Head of caudate nucleus (tissue), 42 donors: Measurements from ENCODE around the gene HOXD8.
A peak's percentile ranks its signal among the peaks of the same experiment; 100 is the strongest.

Experiments
- DNase-seq, 42 donors: peaks; one replicate each; pipeline versions ENCODE4 v3.0.0 to v3.0.0-alpha.2; 2020 to 2021; ENCODE audit warnings: mixed read lengths in 7 of 42
- intact Hi-C: fragments of 100-400 bp; cut with DNase I; formaldehyde crosslinking; loops from one replicate; pipeline ENCODE4 v1.15.0; 2022

Gene HOXD8

DNA sequence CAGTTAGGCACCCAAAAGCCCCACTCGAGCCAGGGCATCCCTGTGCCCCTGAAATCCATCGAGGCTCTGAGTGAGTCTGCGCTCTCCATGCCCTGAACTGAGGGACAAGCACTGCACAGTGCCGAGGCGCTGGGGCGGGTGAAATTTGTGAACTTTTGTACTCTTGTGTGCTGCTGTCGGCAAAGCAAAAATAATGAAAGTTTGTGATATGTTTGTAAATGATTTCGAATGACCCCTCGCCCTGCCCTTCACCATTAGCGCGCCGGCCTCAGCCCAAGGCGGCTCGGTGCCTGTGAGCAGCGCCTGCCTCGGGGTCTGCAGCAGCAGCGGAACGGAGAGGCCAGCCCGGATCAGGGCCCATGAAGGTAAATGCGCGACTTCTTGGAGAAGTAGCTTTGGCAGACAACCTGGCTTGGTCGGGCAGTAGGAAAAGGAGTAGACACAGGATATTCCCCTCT, 20.0 kb downstream of the HOXD8 start:
- intact Hi-C loops, result loop anchor here (10.0 kb wide), 1 partner anchor 995 kb away; no protein-coding TSS in a partner anchor
- DNase-seq, result no peak

DNA sequence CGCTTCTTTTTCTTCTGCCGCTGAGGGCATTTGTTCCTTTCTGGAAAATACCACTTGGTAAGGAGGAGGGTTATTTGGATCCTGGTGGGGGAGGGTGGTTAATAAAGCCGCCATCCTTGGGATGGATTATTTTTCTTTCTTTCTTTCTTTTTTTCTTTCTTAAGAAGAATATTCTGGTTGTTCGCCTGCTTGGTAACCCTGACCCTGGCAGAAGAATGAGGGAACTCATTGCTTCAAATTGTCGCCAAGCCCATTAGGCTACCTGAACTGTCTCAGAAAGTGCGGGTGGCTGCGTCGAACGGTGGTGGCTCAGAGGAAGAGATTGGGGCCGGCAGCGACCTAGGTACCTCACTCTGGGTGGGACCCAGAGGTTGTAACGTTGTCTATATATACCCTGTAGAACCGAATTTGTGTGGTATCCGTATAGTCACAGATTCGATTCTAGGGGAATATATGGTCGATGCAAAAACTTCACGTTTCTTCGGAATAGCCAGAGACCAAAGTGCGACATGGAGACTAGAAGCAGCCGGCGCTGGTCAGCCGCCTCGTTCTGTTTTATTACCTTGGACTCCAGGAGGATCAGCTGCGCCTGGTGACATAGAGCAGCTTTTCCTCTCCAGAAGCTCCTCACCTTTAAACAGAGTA, 20.6 kb downstream of the HOXD8 start:
- no peak for DNase-seq
- intact Hi-C loops, result loop anchor here (10.0 kb wide), 1 partner anchor 995 kb away; no protein-coding TSS in a partner anchor

DNA sequence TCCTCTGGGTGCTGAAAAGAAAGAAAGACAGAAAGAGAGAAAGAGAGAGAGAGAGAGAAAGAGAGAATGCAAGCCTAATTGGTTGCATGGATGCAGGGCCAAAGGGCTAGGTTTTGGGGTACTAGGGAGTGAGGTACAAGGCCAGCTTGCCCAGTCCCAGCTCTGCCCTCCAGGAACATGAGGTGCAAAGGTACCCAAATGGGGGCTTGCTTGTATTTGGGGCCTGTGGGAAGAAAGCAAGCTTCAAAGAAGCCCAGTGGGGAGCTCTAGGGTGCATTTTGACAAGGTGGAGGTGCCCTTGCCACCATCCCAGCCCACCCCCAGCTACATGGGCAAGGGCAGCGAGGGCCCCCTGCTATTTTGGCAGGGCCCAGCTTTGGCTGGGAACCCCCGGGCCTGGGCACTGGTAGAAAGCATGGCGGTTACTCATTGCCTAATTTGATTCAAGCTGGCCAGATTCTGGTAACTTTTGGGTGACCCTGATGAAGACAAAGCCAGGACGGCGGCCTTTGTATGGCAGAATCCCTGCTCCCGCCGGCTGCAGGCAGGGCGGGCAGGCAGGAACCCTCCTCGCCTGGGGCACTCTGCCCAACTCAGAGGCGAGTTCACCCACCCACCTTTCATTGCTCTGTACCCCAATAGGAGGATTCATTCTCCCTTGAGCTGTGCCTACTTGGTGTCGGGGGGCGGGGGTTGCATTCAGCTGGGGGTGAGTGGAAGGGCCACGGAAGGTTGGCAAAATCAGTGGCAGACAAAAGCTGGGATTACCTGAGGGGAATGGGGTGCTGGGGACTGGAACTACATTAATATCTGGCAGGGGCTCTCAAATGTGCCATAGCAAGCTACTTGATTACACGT, 21.3 kb downstream of the HOXD8 start:
- no peak for DNase-seq
- intact Hi-C loops, result no loop called here

DNA sequence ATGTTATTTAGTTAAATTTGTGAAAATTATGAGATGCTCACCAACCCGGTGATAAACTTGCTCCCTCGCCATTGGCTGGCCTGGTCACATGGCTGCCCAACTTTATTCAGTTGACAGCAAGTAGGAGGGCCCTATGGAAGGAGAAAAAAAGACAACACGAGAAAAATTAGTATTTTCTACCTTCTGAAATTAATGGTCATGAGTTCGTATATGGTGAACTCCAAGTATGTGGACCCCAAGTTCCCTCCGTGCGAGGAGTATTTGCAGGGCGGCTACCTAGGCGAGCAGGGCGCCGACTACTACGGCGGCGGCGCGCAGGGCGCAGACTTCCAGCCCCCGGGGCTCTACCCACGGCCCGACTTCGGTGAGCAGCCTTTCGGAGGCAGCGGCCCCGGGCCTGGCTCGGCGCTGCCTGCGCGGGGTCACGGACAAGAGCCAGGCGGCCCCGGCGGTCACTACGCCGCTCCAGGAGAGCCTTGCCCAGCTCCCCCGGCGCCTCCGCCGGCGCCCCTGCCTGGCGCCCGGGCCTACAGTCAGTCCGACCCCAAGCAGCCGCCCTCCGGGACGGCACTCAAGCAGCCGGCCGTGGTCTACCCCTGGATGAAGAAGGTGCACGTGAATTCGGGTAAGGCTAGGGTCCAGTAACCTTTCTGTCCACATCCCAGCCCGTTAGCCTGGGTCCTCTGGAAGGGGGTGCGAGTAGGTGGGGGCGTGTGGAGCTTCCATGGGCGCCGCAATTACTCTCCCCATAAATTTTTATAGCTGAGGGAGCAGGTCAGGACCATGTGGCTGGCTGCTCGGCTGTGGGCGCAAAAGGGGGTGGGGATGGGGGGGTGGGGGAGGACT, 22.2 kb downstream of the HOXD8 start, which contains the start of gene HOXD4:
Gene HOXD4, plus strand, starts transcription at position 109 of the 846 bp plus-strand sequence. Its CDS starts 84 bp downstream, at position 193.
- intact Hi-C loops, result no loop called here
- no peak for DNase-seq

DNA sequence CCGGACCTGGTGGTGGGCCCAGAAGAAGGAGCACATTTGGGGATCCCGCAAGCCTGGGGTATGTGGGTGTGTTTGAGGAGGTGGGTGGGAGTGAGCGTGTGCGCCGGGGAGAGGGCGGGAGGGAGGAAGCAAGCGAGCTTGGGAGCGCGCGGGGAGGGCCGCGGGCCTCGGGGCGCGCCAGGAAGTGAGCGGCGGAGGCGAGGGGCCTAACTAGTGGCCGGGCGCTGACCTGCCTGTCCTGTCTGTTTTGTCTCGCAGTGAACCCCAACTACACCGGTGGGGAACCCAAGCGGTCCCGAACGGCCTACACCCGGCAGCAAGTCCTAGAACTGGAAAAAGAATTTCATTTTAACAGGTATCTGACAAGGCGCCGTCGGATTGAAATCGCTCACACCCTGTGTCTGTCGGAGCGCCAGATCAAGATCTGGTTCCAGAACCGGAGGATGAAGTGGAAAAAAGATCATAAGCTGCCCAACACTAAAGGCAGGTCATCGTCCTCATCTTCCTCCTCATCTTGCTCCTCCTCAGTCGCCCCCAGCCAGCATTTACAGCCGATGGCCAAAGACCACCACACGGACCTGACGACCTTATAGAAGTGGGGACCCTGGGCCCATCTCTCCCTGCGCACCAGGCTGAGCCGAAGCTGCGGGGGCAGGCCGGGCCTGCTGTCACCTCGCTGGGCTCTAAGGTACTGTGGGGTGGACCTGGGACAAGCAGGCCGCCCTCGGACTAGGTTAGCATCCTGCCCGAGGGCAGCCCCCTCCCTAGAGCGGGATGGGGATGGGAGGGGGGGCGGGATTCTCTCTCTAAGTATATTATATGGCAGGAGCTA, 23.1 kb downstream of the HOXD8 start:
- intact Hi-C loops, result no loop called here
- DNase-seq, result no peak

DNA sequence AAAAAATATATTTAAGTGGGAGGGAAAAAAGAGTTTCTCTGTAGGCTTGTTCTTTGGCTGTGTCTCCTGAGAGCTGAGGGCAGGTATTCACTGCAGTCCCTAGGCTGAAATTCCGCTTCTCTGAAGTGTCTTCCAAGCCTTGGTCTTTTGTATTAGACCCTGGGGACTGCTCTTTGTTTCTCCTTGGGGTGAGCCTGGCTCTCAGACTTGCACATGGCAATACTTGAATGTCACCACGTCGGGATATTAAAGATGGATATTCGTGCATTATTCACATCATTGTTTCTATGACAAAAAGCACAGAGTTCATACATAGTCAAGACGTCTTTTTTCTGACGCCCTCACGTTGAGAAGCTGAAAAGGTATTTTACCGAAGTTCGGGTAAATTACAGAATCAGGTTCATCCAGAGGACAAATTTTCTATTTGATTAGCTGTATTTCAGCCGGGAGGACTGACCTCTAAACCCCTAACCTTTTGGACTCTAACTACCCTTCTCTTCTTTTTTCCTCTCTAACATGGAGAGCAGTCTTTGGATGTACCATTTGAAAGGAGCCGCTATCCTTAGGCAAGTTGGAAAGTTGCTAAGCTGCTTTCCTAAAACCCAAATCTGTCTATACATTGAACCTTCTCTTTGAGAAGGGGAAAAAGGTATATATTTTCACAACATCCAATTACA, 25.2 kb downstream of the HOXD8 start:
- intact Hi-C loops, result no loop called here
- DNase-seq, result no peak

DNA sequence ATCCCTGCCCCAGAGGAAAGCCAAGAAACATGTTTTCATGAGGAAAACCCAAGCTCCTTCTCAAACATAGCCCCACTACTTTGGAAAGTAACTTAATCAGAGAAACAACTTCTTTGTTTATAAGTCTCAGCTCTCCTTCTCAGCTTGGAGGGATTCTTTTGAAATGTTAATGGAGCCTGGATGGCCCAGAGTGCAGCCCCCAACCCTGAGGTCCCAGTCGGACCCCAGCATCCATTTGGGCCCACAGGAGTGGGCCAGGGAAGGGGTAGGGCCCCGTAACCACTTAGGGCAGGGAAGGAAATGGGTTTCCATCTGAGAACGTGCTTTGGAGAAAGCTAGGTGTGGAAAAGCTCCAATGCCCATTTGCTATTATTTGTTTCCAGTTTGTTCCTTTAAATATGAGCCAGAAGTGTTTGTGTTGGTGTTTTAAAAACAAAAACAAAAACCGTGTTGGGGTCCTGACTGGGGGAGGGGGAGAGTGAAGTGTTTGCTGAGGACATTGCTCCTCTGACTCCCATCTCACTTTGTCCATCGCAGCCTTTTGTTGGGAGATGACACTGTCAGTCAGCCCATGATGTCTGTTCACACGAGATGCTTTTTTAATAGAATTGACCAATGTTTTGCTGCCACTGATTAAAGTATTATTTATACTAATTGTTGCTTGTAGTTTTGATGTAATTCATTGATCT, 26.0 kb downstream of the HOXD8 start:
- intact Hi-C loops, result no loop called here
- no peak for DNase-seq

DNA sequence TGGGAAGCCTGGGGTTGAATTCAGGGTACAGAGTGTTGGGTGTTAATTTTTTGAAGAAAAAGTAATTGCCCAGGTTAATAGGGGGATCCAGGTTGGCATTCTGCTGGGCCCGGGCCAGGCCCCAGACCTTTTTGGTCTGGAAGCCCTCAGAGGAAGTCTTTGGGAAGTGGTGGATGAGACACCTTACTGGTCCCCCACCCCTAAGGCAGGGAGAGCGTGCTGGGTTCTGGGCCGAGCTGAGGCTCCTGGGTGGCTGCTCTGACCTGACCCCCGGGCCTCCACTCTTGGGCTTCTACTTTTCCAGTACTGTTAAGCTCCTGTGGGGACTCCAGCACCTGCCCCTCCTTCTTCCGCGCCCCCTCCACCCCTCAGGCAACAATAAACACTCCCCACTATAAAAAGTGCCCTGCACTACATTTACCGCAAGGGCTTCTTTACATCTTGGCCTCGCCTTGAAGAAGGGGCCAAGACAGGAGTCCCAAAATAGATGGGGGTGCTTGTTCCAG, 26.8 kb downstream of the HOXD8 start:
- intact Hi-C loops, result no loop called here
- DNase-seq, result no peak

DNA sequence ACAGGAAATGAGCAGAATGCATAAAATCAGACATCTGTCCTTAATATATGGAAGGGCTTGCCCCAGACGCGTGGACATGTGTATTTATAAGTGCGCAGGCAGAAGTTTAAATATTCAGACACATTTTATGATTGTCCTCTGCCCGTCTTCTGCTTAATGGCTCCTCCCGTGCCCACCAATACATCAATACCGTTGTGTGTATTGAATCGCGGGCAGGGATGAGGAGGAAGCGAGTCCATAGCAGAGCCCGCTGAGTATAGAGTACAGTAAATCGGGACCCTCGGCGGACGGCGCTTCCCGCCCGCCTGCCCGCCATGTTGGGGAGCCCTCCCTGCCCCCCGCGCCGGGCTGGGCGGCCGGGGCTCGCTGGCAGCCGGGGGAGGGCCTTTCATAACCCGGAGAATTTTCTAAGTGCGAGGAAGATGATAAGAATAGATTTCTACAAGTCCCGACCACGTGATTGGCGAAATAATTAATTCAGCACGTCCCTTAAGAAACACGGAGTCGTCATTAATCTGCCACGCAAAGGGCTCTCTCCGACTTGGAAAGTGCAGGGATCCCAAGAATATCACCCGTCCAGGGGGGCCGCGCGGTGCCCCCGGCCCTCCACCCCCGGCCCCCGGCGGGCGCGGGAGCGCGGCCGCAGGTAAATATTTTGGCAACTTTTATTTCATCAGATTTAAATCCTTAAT, 27.4 kb downstream of the HOXD8 start, which contains the start of gene HOXD3:
Gene HOXD3, plus strand, starts transcription at position 501 of the 692 bp plus-strand sequence. CDS start 11,808 bp downstream, outside the sequence.
- intact Hi-C loops, result no loop called here
- DNase-seq, result no peak

DNA sequence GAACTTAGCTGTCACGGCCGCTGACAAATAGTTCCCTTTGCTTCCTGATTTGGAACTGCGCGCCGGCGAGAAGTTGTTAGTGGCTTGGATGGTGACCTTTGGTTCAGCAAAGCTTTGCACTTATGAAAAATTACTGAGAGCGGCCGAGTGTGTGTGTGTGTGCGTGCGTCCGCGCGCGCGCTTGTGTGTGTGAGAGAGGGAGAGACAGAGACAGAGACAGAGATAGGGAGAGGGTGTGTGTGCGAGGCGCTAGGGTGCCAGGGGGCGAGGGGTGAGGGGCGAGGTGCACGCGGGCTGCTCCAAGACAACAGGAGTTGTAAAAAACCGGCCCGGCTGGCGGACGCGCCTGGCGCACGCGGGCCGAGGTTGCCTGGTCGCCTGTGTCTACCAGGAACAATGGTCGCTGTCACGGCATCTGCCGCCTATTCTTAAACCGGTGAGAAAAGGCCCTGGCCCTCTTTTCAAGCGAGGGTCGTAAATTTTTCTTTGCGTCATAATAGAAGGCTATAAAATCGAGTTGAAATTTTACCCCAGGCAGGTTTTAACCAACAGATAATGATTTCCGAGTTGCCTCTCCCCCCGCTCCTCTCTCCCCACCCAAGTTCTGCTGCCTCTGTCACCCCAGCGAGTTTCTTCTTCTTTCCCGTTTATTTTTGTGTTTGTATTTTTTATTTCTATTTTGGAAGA, 28.1 kb downstream of the HOXD8 start:
- DNase-seq, result no peak
- intact Hi-C loops, result no loop called here

DNA sequence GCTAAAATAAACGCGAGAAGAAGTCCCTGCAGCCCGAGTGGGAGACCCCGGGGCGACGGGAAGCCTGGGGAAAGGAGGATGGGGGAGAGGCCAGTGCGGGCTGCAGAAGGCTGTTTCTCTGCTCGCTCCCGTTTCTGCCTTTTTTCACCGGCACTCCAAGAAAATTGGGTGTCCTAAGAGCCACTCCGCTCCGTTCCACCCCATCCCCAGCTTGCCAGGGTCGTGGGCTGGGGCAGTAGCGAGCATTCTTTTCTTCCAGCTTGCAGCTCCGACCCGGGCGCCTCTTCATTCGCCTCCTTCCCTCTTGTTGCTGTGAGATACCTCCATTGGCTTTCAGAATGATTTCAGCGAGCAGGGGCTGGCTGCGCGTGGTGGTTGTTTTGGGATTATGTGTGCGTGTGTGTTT, 28.7 kb downstream of the HOXD8 start:
- intact Hi-C loops, result no loop called here
- no peak for DNase-seq

DNA sequence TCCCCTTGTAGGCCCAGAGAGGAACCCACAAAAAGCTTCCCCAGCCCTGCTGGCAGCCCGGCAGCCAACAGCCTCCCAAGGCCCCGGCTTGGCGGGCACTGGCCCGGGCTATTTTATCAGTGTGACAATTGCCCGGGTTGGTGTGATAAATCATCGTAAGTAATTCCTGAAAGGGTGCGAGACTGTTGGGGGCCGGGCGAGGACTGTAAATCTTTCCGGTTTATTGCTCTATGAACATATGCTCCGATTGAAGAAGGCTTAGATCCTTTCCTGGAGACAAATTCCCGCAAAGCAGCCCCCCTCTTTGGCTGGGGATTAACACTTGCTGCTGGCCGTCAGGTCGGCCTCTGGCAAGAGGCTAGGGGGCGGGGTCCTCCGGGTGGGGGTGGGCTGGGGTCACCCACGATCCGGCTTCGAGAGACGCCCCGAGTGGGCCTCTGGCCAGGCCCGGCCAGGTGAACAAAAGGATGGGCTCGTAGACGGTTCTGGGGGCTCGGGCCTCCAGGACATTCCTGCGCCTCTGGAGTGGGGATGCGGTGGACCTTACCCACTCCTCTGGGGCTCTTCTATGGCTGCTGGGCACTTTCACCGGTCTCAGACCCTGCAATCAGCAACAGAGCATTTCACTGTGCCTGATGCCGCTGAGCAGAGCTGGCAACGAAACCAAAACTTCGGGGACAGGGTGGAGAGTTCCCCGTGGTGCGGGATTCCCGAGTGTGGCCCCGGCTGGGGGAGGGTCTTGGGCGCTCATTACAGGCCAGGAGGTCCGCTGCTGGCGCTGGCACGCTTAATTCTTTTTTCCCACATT, 29.6 kb downstream of the HOXD8 start:
- intact Hi-C loops, result no loop called here
- DNase-seq, result no peak

DNA sequence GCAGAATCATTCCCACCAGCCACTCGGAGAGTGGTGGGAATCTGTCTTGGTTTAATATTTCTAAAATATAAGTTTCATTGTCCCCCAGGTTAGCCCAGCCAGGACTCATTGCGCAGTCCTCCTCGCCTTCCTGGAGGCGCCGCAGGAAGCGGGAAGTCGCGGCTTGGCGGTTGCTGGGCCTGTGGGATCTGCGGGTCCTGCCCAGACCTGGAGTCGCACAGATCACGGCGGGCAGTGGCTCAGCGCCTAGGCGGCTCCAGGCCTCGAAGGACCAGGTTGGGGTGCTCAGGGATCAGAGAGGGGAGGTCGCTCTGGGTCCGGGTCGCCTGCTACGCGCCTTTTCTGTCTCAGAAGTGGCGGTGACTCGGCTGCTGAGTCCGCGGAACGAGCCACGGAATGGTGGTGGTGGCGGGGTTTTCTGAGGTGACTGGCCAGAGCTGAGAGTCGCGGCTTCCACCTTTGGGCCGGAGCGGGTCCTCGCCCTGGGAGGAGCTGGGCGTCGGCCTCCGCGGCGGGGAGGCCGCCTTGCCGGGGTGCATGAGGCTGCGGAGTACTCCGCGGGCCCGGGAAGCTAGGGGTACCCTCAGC, 30.3 kb downstream of the HOXD8 start:
- DNase-seq, result peak in 1 of 42 donors; percentile 10
- intact Hi-C loops, result no loop called here

DNA sequence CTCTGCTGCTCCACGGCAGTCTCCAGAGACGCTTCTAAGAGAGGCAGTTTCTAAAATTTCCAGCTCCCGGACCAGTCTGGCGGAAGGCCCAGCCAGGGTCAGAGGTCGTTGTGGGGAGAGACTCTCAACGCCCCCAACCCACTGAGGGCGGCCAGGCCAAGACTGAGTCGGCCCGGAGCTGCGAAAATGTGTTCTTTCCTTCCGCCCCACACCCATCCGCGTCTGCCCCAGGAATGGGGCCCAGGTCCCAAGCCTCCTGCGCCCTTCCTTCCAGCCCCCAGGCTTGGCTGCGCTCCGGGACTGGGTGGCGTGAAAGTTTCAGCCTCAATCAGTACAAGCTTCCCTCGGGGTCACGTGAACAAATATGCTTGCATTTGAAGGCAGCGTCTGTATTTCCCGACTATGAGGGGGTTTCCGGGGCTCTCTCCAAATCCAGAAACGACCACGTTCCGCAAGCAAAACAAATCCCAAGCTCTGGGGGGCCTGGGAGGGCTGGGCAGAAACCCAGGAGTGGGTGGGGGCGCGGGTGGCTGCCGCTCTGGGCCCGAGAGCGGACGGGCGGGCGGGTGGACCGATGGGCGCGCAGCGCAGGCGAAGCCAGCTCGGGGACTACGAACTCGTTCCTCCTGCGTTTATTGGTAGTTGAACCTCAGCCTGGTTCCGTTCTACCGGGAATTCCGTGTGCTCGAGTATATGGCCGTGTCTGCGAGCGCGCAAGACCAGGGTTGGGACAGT, 30.9 kb downstream of the HOXD8 start:
- intact Hi-C loops, result no loop called here
- DNase-seq, result peak in 1 of 42 donors; percentile 9
